ENCODE results near the gene PEX12. TPM values are rescaled to one million over a fixed set of nuclear protein-coding genes. Genes with fewer than 3 reads are reported as not detected.

Gene PEX12
- total and polyA plus RNA-seq, 9 of the 15 experiments (the other 6 are each of a cell fraction or from before 2014, with no cell fraction given), result 4.0 to 12.4 (median 6.4) TPM

GRCh38 chr17:35587074-35587961 is 8.9 kb upstream of the PEX12 start, which contains the start of gene AP2B1 (continued):
- TF ChIP-seq ZMIZ1 (IDR thresholded peaks at IDR 0.05; ENCODE audit: low read depth in 2 of 2, low read length in 2 of 2), result peak in 1 of 2 experiments; percentile 70; a peak in 2 of 4 replicates
- TF ChIP-seq ILK (tag; IDR thresholded peaks at IDR 0.05; ENCODE audit: borderline replicate concordance, low read depth), result no peak
- peak; percentile 71 for TF ChIP-seq BRD9 (IDR thresholded peaks at IDR 0.05; ENCODE audit: low read depth, partially characterized antibody)
- TF ChIP-seq NCOA1 (IDR thresholded peaks at IDR 0.05; ENCODE audit: low read depth), result peak; percentile 92
- TF ChIP-seq OTX1 (CRISPR knock-in tag; IDR thresholded peaks at IDR 0.05), result 0 out of 2 replicates have a peak, but pooled peaks have one; percentile 49
- TF ChIP-seq HDAC3 (IDR thresholded peaks at IDR 0.05; ENCODE audit: borderline replicate concordance, partially characterized antibody), result peak; percentile 40
- TF ChIP-seq YY1 (IDR thresholded peaks at IDR 0.05; ENCODE audit: borderline replicate concordance in 1 of 3, control insufficient read depth in 1 of 3, extremely low read depth in 1 of 3, insufficient read depth in 3 of 3, insufficient read length in 1 of 3, insufficient replicate concordance in 2 of 3, low read depth in 1 of 3, low read length in 2 of 3), result peak; percentile 98 to 100 (median 99)
- TF ChIP-seq NFE2 (IDR thresholded peaks at IDR 0.05; ENCODE audit: low read depth), result 0 out of 2 replicates have a peak, but pooled peaks have one; percentile 15
- TF ChIP-seq ATF6 (CRISPR knock-in tag; IDR thresholded peaks at IDR 0.05), result no peak; the same call in 1 of the 2 replicates
- TF ChIP-seq SNRNP70 (optimal IDR thresholded peaks at IDR 0.05; ENCODE audit: low read depth, low read length), result no peak
- TF ChIP-seq ZZZ3 (IDR thresholded peaks at IDR 0.05), result no peak
- TF ChIP-seq ZNF77 (CRISPR knock-in tag; IDR thresholded peaks at IDR 0.05), result no peak
- TF ChIP-seq, protein P1, sequence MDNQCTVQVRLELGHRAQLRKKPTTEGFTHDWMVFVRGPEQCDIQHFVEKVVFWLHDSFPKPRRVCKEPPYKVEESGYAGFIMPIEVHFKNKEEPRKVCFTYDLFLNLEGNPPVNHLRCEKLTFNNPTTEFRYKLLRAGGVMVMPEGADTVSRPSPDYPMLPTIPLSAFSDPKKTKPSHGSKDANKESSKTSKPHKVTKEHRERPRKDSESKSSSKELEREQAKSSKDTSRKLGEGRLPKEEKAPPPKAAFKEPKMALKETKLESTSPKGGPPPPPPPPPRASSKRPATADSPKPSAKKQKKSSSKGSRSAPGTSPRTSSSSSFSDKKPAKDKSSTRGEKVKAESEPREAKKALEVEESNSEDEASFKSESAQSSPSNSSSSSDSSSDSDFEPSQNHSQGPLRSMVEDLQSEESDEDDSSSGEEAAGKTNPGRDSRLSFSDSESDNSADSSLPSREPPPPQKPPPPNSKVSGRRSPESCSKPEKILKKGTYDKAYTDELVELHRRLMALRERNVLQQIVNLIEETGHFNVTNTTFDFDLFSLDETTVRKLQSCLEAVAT (IDR thresholded peaks at IDR 0.05), result peak; percentile 81 to 94; a peak in 3 of 4 replicates
- TF ChIP-seq ETV6 (IDR thresholded peaks at IDR 0.05; ENCODE audit: borderline replicate concordance in 1 of 2, low read depth in 2 of 2, low read length in 1 of 2), result peak in 1 of 2 experiments; percentile 46; a peak in 1 of 4 replicates
- no peak for TF ChIP-seq ETV6 (CRISPR knock-in tag; IDR thresholded peaks at IDR 0.05; ENCODE audit: borderline replicate concordance)
- TF ChIP-seq SP1 (CRISPR knock-in tag; IDR thresholded peaks at IDR 0.05), result peak; percentile 72; the same call in 1 of the 2 replicates
- peak; percentile 88 for TF ChIP-seq ZNF197 (CRISPR knock-in tag; IDR thresholded peaks at IDR 0.05; ENCODE audit: low read depth)
- TF ChIP-seq GTF2B (IDR thresholded peaks at IDR 0.05; ENCODE audit: extremely low read depth, insufficient read length), result no peak

Measured in K562 (cell line).